HG03196 (cell line): ENCODE measurements around the gene TMEM259.
A peak's percentile ranks its signal among the peaks of the same experiment; 100 is the strongest.

Experiments
- ATAC-seq: cut with Tn5 transposase; IDR thresholded peaks from one replicate; pipeline ENCODE4 v1.9.1; 2021; ENCODE audit not compliant: unreplicated experiment

TMEM259 gene

DNA sequence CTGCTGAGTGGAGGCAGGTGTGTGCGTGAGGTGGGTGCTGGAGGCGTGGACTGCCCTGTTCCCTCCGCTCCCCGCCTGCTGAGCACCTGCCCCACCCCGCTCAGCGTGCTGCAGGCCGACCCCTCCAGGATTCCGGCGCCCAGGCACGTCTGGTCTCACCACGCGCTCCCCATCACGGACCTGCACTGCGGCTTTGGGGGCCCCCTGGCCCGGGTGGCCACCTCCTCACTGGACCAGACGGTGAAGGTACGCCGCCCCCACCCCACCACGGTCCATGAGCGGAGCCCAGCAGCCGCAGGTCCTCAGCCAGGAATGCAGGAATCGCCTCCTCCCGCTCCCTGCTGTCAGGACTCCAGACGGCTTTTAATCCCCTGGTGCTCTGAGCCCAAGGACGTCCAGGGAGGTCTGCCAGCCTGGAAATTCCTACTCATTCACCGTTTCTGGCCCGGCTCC is 30.8 kb downstream of the TMEM259 start:
- ATAC-seq: no peak

DNA sequence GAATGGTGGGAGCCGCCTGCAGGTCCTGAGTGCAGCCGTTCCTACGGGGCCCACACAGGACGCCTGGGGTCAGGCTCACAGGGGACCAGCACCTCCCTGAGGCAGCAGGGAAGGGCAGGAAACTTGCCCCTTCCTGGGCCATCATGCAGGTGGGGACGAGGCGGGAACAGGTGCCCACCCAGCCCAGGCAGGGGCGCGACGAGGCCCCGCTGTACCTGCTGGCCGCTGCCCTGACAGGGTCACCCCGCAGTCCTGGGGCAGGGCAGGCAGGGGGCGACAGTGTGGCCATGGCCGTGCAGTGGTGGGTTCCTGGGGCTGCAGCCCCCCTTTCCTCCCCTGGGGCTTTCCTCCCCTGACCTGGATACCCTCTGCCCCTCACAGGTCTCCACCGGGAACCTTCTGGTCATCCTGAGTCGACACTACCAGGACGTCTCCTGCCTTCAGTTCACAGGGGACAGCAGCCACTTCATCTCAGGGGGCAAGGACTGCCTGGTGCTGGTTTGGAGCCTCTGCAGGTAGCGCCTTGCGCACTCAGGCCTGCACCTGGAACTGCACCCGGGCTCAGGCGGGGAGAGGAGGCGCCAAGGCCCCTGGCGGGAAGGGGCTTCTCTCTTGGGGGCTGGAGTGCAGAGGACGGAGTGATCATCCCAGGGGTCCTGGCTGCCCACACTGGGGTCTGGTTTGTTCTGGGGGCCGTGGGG is 31.4 kb downstream of the TMEM259 start:
- no peak for ATAC-seq

DNA sequence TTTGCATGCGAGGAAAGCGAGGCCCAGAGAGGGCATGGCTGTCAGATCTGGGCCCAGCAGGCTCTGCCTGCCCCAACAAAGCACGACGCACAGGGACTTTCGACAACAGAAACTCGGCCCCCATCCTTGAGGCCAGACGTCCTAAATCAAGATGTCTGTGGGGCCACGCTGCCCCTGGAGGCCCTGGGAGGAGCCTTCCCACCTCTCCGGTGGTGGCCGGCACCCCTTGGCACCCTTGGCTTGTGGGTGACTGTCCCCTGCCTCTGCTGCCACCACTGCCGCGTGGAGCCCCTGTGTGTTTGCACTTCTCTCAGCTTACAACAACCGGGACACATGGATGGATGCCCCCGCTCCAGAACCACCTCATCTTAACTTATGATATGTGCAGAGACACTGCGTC is 32.4 kb downstream of the TMEM259 start:
- ATAC-seq: no peak

DNA sequence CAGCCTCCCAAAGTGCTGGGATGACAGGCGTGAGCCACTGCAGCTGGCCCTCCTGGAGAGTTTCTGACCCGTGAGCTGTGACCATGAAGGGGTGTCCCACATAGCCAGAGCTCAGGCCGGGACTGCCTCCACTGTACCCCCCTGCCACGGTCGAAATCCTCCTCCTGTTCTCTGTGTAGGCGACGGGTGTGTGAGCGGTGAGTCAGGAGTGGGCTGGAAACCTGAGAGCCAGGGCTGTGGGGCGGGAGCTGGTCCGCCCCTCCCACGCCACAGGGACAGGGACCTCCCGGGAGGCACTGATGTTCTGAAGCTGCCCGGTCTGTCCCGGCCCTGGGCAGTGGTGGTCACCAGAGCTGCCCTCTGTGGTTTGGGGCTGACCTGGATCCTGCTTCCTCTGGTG is 32.8 kb downstream of the TMEM259 start:
- no peak for ATAC-seq

DNA sequence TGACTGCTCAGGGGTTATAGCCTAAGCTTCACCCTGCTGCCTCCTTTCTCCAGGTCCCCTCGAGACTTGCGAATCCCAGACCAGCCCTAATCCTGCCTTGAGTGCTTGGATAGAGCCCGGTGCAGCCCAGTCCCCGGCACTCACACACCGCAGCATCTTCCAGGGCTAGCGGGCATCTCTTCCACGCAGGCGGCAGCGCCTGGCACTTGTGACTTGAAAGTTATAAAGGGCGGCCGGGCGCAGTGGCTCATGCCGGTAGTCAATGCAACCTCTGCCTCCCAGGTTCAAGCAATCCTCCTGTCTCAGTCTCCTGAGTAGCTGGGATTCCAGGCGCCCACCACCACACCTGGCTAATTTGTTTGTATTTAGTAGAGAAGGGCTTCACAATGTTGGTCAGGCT is 34.8 kb downstream of the TMEM259 start:
- no peak for ATAC-seq

DNA sequence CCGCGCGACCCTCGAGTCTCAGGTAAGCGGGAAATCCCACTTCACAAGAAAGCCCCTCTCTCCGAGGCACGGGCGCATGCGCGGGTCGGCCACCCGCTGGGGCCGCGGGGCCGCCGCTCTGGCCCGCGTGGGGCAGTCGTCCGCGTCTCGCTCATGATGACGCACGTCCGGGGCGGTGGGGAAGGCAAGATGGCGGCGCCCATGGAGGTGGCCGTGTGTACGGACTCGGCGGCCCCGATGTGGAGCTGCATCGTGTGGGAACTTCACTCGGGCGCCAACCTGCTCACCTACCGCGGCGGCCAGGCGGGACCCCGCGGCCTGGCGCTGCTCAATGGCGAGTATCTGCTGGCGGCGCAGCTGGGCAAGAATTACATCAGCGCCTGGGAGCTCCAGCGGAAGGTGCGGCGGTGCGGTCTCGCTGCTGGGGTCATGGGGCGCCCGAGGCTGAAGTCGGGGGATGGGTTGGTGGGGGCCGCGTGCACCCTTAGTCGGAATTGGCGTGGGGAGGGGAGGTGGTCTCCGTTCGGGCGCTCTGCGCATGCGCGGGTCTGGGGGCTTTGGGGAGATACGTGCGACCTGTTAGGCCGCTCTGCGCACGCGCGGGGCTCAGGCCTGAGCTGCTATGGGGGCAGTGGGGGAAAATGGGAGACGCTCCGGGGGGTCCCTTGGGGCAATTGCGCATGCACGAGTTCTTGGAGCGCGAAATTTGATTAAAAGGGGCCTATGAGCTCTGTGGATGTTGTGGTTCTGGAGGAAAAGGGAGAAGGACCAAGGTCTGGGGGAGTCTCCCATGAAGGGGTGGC is 36.6 kb downstream of the TMEM259 start, which contains the start of gene WDR18:
Gene WDR18, plus strand, starts transcription at position 181 of the 803 bp plus-strand sequence. Its CDS starts 9 bp downstream, at position 190.
- ATAC-seq: peak; percentile 76

DNA sequence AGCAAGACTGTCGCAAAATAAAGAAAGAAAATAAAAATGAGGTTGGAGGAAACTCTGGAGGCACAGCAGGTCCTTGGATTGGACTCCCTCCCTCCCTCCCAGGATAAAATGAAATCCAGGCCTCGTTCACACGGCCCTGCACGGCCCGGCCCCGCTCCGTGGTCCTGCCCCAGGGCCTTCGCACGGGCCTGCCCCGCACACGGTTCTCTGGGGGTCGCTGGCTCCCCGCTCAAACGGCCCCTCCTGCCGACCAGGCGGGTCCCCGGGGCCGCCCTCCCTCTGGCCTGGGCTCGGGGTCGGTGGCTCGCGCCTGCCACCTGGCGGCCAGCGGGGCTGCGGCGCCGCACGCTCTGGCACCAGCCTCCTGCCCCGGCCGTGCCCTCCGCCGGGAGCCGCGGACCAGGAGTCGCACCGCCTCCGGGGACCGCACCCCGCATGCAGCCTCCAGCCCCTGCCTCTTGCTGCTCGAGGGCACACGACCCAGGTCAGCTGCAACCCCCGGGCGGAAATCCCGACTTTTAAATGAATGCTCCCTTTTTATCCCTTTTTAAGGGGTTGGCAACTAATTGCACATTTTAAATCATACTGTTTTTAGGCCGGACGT is 38.3 kb downstream of the TMEM259 start:
- ATAC-seq: peak; percentile 61

DNA sequence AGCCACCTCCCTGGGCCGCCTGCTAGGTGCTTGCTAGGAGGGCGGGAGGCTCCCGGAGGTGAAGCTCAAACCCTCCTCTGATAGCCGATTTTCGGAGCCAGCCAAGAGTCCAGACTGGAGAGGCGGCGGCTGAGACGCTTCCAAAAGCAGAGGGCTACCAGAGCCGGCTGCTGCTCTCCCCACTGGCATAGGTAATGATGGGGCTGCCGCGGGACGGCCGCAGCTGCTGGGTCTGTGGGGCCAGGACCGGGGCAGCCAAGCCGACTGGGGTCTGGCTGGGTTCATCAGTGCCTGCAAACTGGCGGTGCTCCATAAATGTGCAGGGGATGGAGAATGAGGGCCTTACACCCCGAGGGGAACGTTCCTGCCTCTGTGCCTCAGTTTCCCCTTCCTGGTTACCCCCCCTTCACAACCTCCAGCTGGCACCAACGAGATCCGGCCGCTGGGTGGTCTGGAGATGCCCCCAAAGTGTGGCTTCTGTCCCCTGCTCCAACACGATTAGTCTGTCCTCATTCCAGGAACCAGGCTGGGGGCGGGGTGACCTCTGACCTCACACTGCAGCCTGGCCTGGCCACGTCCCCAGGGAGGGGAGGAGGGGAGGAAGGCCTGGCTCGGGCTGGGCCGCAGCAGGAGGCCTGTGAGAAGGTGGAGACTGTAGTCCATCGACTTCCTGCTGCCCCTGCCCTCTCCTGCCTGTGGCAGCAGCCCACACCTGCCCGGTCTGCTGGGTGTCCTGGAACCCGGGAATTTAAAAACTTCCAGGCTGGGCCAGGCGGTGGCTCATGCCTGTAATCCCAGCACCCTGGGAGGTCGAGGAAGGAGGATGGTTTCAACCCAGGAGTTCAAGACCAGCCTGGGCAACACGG is 40.6 kb downstream of the TMEM259 start:
- no peak for ATAC-seq

DNA sequence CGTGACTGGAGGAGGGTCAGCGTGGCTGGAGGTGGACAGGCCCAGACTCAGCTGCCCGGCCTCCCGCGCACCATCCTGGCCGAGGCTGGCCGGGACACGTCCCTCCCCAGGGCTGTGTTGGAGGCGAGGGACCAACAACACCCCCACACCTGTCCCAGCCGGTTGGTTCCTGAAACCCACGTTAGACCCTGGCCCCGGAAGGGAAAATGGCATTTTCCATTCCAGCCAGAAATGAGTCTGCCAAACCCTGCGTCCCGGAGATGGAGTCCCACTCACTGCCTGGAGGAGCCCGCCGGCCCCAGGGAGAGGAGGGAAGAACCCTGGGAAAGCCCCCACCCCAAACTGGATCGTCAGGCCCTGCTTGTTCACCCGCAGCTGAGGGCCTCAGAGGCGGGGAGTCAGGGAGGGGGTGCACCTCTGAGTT is 41.6 kb downstream of the TMEM259 start:
- ATAC-seq: no peak

DNA sequence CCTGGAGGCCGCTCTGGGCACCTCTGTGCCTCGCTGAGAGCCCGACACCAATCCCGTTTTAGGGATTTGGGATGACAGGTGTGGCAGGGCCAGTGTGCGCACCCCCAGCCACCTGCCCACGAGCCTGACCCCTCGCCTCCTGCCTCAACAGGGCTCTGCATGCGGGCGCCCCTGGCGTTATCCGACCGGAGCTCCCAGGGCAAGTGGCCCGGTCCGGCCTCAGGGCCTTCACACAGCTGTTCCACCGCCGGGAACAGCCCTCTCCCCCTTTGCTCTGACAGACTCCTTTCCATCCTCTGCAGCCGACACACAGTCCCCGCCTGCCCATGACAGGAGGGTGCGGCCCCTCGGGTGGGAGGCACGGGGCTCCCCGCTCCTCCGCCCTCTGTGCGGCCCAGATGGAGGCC is 43.9 kb downstream of the TMEM259 start:
- no peak for ATAC-seq

DNA sequence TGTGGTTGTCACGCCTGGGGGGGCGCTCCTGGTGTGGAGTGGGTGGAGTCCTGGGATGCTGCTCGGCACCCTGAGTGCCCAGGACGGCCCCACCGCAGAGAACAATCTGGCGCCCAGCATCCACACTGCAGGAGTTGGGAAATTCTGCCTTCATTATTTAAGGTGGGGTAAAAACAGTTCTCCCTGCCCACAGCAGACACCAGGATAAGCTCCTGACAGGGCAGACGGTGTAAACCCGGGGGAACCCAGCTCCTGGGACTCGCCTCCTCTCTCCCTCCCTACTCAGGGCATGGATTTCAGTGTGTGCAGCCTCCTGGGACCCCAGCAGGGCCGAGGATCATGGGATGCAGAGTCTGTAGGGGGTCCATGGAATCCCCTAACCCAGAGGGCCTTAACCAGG is 44.4 kb downstream of the TMEM259 start:
- no peak for ATAC-seq

DNA sequence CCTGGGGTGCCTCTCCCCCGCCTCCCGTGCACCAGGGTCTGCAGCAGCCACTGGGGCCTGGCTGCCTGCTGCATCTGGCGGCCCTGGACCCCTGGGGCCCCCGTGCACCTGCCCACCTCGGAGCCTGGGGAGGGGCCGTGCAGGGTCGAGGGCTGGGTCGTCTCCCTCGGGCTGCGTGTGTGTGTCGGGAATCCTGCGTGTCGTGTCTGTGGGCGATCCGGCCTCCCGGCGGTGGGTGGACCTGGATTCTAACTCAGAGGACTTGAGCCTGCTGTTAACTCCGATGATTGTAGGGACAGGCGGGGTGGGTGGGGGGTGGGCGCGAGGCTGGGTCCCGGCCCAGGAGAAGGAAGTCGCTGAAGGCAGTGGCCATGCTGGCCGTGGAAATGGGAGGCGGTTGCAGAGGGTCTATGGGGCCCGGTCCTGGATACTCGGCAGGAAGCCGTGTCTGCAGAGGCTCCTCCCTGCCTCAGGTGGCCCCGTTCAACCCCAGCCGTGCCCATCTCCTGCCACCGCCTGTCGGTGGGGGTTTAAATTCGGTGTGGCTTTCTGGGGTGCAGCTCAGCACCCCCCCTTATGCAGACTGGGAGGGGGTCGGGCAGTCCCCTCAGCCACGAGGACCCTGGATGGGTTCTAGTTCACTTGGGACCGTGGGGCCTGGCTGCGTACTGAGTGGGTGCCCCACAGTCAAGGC is 46.2 kb downstream of the TMEM259 start:
- ATAC-seq: no peak

DNA sequence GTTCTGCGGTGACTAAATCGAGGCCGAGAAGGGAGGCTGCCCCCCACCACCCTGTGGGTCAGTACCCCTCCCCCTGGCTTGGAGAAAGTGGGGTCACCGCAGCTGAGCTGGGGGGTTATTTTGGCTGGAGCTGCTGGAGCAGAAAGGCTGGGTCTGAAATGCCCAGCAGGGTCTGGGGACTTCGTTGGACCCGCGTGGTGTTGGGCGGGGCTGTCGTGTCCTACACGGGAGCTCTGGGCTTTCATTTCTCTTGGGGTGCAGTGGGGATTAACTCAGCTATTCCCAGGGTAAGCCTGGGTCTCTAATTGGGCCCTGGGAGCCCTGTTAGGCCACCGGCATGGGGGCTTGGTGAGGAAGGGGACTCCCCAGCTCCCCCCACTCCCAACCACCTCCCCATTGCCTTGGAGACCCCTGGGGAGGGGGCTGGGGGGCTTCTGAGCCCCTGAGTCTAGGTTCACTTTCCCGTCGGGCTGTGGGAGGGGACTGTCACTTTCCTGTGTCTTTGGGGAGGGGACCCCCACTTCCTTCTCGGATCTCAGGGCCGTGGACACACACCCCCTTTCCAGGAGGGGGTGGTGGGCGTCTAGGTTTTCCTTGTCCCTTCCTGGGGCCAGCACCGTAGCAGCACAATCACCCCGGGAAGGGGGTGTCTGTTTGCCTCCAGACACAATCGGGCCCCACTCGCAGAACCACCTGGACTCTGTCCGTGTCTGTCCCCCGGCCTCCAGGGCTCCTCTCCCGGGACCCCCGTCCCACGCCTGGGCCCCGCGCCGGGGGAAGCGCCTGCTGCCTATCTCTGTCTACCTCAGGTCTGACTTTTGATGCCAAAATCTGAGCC is 47.0 kb downstream of the TMEM259 start:
- no peak for ATAC-seq

DNA sequence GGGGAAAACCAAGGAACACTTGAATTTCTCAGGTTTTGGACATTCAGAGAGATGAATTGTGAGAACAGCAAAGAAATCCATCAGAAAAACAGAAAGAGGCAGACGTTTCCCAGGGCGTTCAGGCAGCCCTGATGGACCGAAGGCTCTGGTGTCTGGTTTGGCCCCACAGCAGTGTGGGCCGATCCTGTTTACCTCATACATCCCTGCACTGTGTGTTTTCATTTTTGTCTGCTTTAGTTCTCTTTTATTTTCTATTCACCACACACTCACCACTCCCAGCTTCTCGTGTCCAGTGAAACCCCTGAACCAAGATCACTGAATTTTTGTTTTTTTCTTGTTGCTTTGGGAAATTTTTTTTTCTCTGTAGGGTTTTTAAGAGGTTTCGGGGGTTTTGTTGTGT is 48.6 kb downstream of the TMEM259 start:
- no peak for ATAC-seq

DNA sequence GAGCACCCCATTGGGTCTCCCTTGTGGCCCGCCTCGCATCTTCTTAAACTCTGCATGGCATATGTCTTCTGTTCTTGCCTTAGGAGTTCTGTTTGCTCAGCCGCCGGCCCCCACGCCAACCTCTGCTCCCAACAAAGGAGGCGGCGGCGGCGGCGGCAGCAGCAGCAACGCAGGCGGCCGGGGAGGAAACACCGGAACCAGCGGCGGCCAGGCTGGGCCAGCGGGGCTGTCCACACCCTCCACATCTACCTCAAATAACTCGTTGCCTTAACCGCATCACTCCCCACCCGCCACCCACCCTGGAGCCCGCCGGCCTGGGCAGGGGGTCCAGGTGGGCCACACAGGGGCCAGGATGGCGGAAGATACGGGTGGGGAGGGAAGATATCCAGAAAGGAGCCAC is 49.1 kb downstream of the TMEM259 start:
- no peak for ATAC-seq

DNA sequence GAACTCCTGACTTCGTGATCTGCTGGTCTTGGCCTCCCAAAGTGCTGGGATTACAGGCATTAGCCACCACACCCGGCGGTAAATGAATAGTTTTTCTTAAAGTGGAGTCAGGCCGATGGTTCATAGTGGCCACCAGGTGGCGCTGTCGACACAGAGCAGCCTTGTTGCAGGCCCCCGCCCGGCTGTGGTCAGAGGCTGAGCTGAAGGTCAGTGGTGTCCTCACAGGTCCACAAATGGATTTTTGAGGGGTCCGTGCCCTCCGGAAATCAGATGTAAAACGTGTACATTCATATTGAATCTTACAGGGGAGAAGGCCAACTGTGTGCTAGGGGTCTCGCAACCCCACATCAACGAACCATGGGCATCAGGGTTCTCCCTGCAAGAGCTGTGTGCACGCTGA is 50.2 kb downstream of the TMEM259 start:
- no peak for ATAC-seq

DNA sequence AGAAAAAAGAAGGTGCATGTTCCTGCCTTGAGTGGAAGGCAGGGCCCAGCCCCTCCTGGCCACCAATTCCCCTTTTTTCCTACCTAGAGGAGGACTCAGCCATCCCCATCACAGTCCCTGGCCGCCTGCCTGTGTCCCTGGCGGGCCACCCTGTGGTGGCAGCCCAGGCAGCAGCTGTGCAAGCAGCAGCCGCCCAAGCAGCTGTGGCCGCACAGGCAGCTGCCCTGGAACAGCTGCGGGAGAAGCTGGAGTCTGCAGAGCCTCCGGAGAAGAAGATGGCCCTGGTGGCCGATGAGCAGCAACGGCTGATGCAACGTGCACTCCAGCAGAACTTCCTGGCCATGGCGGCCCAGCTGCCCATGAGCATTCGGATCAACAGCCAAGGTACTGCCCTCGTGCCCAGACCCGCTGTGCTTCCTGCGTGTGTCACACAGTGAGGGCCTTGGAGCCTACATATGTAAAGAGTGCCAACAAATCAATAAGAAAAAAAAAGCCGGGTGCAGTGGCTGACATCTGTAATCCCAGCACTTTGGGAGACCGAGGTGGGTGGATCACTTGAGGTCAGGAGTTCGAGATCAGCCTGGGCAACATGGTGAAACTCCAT is 54.3 kb downstream of the TMEM259 start:
- ATAC-seq: no peak

DNA sequence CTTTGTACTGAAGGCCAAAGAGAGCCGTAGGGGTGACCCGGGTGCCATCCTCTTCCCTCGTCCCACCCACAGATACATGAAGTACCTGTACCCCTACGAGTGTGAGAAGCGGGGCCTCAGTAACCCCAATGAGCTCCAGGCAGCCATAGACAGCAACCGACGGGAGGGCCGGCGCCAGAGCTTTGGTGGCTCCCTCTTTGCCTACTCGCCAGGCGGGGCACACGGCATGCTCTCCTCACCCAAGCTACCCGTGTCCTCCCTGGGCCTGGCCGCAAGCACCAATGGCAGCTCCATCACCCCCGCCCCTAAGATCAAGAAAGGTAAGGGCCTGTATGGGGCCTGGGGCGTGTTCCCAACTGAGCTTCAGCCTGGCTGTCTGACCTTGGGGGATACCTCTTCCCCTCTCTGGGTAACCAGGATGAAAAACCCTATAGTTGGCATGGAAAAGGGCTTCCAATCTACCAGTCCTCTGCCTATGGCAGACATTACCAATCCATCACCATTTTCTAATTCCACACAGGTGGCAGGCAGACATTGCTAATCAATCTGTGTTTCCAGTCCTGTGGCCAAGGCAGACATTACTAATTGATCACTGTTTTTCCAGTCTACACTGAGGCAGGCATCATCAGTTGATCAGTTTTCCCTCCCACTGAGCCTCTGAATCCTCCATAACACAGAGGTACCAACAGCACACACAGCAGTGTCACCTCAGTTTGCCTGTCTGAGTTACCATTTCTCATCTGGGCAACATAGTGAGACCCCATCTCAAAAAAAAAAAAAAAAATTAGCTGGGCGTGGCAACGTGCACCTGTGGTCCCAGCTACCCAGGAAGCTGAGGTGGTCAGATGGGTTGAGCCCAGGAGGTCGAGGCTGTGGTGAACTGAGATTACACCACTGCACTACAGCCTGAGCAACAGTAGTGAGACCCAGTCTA is 55.9 kb downstream of the TMEM259 start:
- ATAC-seq: no peak
